ENCODE data around the gene SCN3A.

Gene SCN3A

GRCh38 chr2:165105926-165106325 is 97.9 kb downstream of the SCN3A start:
- H3K27me3 ChIP-seq: no peaks in the 10 kb centered on the region
- TF ChIP-seq, protein P1, sequence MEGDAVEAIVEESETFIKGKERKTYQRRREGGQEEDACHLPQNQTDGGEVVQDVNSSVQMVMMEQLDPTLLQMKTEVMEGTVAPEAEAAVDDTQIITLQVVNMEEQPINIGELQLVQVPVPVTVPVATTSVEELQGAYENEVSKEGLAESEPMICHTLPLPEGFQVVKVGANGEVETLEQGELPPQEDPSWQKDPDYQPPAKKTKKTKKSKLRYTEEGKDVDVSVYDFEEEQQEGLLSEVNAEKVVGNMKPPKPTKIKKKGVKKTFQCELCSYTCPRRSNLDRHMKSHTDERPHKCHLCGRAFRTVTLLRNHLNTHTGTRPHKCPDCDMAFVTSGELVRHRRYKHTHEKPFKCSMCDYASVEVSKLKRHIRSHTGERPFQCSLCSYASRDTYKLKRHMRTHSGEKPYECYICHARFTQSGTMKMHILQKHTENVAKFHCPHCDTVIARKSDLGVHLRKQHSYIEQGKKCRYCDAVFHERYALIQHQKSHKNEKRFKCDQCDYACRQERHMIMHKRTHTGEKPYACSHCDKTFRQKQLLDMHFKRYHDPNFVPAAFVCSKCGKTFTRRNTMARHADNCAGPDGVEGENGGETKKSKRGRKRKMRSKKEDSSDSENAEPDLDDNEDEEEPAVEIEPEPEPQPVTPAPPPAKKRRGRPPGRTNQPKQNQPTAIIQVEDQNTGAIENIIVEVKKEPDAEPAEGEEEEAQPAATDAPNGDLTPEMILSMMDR (IDR thresholded peaks at IDR 0.05; ENCODE audit: low read depth, low read length): no peak
- no peaks in the 10 kb centered on the region for H3K4me1 ChIP-seq
- H3K9me3 ChIP-seq: no peaks in the 10 kb centered on the region
- H3K36me3 ChIP-seq: no peaks in the 10 kb centered on the region
- no peak overlapping the region for H3K4me3 ChIP-seq (ENCODE audit: low read depth, low read length)
- DNase-seq: no peak

DNA sequence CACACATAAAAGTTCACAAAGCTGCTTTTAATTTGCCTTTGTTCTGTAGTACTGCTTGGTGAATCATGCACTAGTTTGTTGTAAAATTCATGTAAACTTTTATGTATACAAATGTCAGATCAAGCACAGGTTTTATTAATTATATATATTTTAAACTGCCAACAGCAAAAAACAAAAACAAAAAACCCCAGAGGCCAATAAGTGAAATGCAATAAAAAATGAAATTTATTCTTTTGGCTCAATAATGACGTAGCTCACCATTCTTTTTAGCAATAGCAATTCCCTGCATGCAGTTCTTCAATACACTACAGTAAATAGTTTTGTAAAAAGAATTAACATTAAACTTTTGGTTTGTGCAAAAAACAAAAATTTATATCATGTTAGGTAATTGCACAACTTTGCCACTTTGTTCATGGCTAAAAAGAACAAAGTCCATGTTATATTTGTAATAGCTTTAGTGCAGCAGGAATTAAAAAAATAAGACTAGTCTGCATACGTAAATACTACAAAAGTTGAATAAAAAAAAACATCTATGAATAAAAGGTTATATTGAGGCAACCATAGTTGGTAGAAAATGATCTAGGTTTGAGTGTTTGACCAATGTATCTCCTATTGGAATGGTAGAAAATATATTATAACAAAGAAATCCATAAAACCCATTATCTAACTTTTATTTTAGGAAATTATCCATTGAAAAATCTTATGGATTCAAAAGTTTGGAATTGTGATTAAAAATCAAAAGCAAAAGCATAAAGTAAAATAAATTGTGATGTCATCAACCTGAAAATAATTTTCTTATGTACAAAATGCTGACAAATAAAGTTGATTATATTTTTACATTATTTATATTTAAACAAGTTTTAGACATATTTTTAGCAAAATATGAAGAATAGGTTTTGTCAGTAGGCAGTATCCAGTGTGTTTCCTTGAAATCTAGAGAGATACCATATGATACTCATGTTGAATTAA is 115.6 kb downstream of the SCN3A start:
- no peak overlapping the region for H3K4me3 ChIP-seq (ENCODE audit: low read depth, low read length)
- no peaks in the 10 kb centered on the region for H3K27me3 ChIP-seq
- no peaks in the 10 kb centered on the region for H3K9me3 ChIP-seq
- TF ChIP-seq, protein P1 (IDR thresholded peaks at IDR 0.05; ENCODE audit: low read depth, low read length): no peak
- no peaks in the 10 kb centered on the region for H3K4me1 ChIP-seq
- no peaks in the 10 kb centered on the region for H3K36me3 ChIP-seq
- DNase-seq: no peak

DNA sequence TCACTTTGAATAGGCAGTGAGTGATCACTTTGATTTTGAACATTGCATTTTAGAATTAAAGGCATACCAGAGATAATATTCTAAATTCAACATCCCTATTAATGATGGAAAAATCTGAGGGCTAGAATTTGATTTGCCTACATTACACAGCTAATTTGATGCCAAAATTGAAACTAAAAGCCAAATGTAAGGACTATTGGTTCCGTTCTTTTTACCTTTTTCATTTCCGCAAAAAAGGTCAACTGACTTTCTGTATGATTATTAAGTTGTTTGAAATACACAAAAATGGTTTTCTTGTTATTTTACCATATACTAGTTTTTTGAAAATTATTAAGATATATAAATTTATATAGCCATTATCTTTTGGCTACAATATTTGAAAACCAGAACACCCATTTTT is 117.5 kb downstream of the SCN3A start:
- TF ChIP-seq, protein P1 (IDR thresholded peaks at IDR 0.05; ENCODE audit: low read depth, low read length): no peak
- no peaks in the 10 kb centered on the region for H3K9me3 ChIP-seq
- no peak overlapping the region for H3K4me3 ChIP-seq (ENCODE audit: low read depth, low read length)
- no peaks in the 10 kb centered on the region for H3K4me1 ChIP-seq
- no peaks in the 10 kb centered on the region for H3K27me3 ChIP-seq
- no peak for DNase-seq
- no peaks in the 10 kb centered on the region for H3K36me3 ChIP-seq

DNA sequence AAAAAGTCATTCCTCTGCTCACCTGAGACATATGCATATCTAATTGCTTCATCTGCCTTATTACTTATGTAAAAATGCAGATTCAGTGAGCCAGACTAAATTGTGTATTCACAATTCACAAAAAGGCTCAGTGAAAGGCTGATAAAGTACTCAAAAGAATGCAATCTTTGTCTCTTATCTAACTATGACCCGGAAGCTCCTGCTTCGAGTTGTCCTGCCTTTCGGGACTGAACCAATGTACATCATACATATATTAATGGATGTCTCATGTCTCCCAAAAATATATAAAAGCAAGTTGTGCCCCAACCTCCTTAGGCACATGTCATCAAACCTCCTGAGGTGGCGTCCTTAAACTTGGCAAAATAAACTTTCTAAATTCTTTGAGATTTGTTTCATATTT is 120.5 kb downstream of the SCN3A start:
- Histone ChIP-seq H3K27me3 (no peaks in the 10 kb centered on the region), H3K4me3 (ENCODE audit: low read depth, low read length) (no peak overlapping the region), H3K9me3 (no peaks in the 10 kb centered on the region), H3K4me1 (no peaks in the 10 kb centered on the region), H3K36me3 (no peaks in the 10 kb centered on the region)
- TF ChIP-seq, protein P1 (IDR thresholded peaks at IDR 0.05; ENCODE audit: low read depth, low read length): no peak
- DNase-seq: no peak

- TF ChIP-seq, protein P1 (IDR thresholded peaks at IDR 0.05; ENCODE audit: low read depth, low read length): no peak
- Histone ChIP-seq H3K4me3 (ENCODE audit: low read depth, low read length) (no peak overlapping the region), H3K9me3 (no peaks in the 10 kb centered on the region), H3K4me1 (no peaks in the 10 kb centered on the region), H3K27me3 (no peaks in the 10 kb centered on the region), H3K36me3 (no peaks in the 10 kb centered on the region)
- DNase-seq: no peak
Measured at GRCh38 chr2:165082479-165082878, 121.4 kb downstream of the SCN3A start.

GRCh38 chr2:165081276-165081675 is 122.6 kb downstream of the SCN3A start:
- H3K9me3 ChIP-seq: no peaks in the 10 kb centered on the region
- no peak for DNase-seq
- TF ChIP-seq, protein P1 (IDR thresholded peaks at IDR 0.05; ENCODE audit: low read depth, low read length): no peak

More at GRCh38 chr2:165081276-165081675, 122.6 kb downstream of the SCN3A start:
- Histone ChIP-seq H3K27me3 (no peaks in the 10 kb centered on the region), H3K4me1 (no peaks in the 10 kb centered on the region), H3K4me3 (ENCODE audit: low read depth, low read length) (no peak overlapping the region), H3K36me3 (no peaks in the 10 kb centered on the region)

Data from BE2C (cell line).